ENCODE data around the gene PNN. TPM values are rescaled to one million over a fixed set of nuclear protein-coding genes. Genes with fewer than 3 reads are reported as not detected.

PNN gene
- total RNA-seq, 4 donors from 2014 or later: 9.2 to 16.2 (median 13.7) TPM

- H3K4me1 ChIP-seq: peaks cover 13 to 21% of the 10 kb centered on the region in 2 donors
- no peak for ATAC-seq
- H3K4me3 ChIP-seq: peak overlapping the region; percentile 71 to 96 (median 88)
- peaks cover 0 to 51% of the 10 kb centered on the region in 2 donors for H3K36me3 ChIP-seq
- peak overlapping the region; percentile 90 to 95 (median 93) for H3K27ac ChIP-seq
- TF ChIP-seq POLR2A (IDR thresholded peaks at IDR 0.05) (no peak), CTCF (IDR thresholded peaks at IDR 0.05 in 4 of 5, conservative IDR thresholded peaks at IDR 0.05 in 1 of 5) (no peak)
- in situ Hi-C loops (cut with MboI; ENCODE audit: low sequenced_read_pairs in 4 of 4): loop anchor here in 2 of 4 donors (10.0 kb wide), 4 partner anchors 62 to 258 kb away; partner anchors contain the start of genes FBXO33 (in 1 of the 2) and GEMIN2 (in 1 of the 2)
- DNase-seq: no peak
- H3K27me3 ChIP-seq: no peaks in the 10 kb centered on the region
- no peaks in the 10 kb centered on the region for H3K9me3 ChIP-seq
- intact Hi-C loops (cut with DNase I; ENCODE audit: low total_unique reads): no loop called here
These were observed 1.5 kb downstream of the PNN start for GRCh38 chr14:39176263-39177167.

GRCh38 chr14:39177168-39177545, 2.1 kb downstream of the PNN start:
- H3K9me3 ChIP-seq: no peaks in the 10 kb centered on the region
- H3K27ac ChIP-seq: peak overlapping the region in 1 of 4 donors; percentile 9
- ATAC-seq (no peak), DNase-seq (no peak)
- intact Hi-C loops (cut with DNase I; ENCODE audit: low total_unique reads) (no loop called here), in situ Hi-C loops (cut with MboI; ENCODE audit: low sequenced_read_pairs in 4 of 4) (loop anchor here in 2 of 4 donors (10.0 kb wide), 4 partner anchors 62 to 258 kb away; partner anchors contain the start of genes FBXO33 (in 1 of the 2) and GEMIN2 (in 1 of the 2))
- no peak for TF ChIP-seq CTCF (IDR thresholded peaks at IDR 0.05 in 4 of 5, conservative IDR thresholded peaks at IDR 0.05 in 1 of 5)
- TF ChIP-seq POLR2A (IDR thresholded peaks at IDR 0.05): no peak
- H3K27me3 ChIP-seq: no peaks in the 10 kb centered on the region
- peaks cover 0 to 57% of the 10 kb centered on the region in 2 donors for H3K36me3 ChIP-seq
- no peak overlapping the region for H3K4me3 ChIP-seq
- H3K4me1 ChIP-seq: peaks cover 13 to 21% of the 10 kb centered on the region in 2 donors

- H3K27me3 ChIP-seq: no peaks in the 10 kb centered on the region
- intact Hi-C loops (cut with DNase I; ENCODE audit: low total_unique reads): no loop called here
- no peaks in the 10 kb centered on the region for H3K9me3 ChIP-seq
- DNase-seq (no peak), ATAC-seq (no peak)
- in situ Hi-C loops (cut with MboI; ENCODE audit: low sequenced_read_pairs in 4 of 4): loop anchor here in 2 of 4 donors (10.0 kb wide), 4 partner anchors 64 to 256 kb away; partner anchors contain the start of genes FBXO33 (in 1 of the 2) and GEMIN2 (in 1 of the 2)
- H3K4me1 ChIP-seq: peaks cover 13 to 21% of the 10 kb centered on the region in 2 donors
- peaks cover 0 to 74% of the 10 kb centered on the region in 2 donors for H3K36me3 ChIP-seq
- no peak overlapping the region for H3K27ac ChIP-seq
- H3K4me3 ChIP-seq: no peak overlapping the region
- TF ChIP-seq POLR2A (IDR thresholded peaks at IDR 0.05): no peak
- no peak for TF ChIP-seq CTCF (IDR thresholded peaks at IDR 0.05 in 4 of 5, conservative IDR thresholded peaks at IDR 0.05 in 1 of 5)
These were observed 4.0 kb downstream of the PNN start for GRCh38 chr14:39179042-39179441.

- no peaks in the 10 kb centered on the region for H3K9me3 ChIP-seq
- DNase-seq: no peak
- H3K27me3 ChIP-seq: no peaks in the 10 kb centered on the region
- intact Hi-C loops (cut with DNase I; ENCODE audit: low total_unique reads) (no loop called here), in situ Hi-C loops (cut with MboI; ENCODE audit: low sequenced_read_pairs in 4 of 4) (no loop called here)
- H3K36me3 ChIP-seq: peaks cover 0 to 87% of the 10 kb centered on the region in 2 donors
- ATAC-seq: no peak
- TF ChIP-seq CTCF (IDR thresholded peaks at IDR 0.05 in 4 of 5, conservative IDR thresholded peaks at IDR 0.05 in 1 of 5) (no peak), POLR2A (IDR thresholded peaks at IDR 0.05) (no peak)
- H3K27ac ChIP-seq: no peak overlapping the region
- peaks cover 13 to 21% of the 10 kb centered on the region in 2 donors for H3K4me1 ChIP-seq
- no peak overlapping the region for H3K4me3 ChIP-seq
These were observed 5.5 kb downstream of the PNN start for GRCh38 chr14:39180553-39180952.
